Breast epithelium (tissue), 3 donors: Measurements from ENCODE around the gene TRMT1.

Source experiments
- POLR2A ChIP-seq: fragments of 450-650 bp; IDR thresholded peaks from one replicate; pipeline ENCODE4 v1.6.1; 2016; ENCODE audit warnings: antibody characterized with exemption, mild to moderate bottlenecking, moderate library complexity
- POLR2AphosphoS5 ChIP-seq, 3 donors: sonication (generic); formaldehyde crosslinking; IDR thresholded peaks; one replicate each; pipeline ENCODE4 v1.6.1; 2017; ENCODE audit warnings: antibody characterized with exemption in 3 of 3
- TF ChIP-seq, protein P1 (sequence below), 3 donors: fragments of 450-650 bp; IDR thresholded peaks; one replicate each; pipeline ENCODE4 v1.5.1; 2016 to 2017; ENCODE audit warnings: antibody characterized with exemption in 3 of 3, mild to moderate bottlenecking in 3 of 3, moderate library complexity in 3 of 3

DNA sequence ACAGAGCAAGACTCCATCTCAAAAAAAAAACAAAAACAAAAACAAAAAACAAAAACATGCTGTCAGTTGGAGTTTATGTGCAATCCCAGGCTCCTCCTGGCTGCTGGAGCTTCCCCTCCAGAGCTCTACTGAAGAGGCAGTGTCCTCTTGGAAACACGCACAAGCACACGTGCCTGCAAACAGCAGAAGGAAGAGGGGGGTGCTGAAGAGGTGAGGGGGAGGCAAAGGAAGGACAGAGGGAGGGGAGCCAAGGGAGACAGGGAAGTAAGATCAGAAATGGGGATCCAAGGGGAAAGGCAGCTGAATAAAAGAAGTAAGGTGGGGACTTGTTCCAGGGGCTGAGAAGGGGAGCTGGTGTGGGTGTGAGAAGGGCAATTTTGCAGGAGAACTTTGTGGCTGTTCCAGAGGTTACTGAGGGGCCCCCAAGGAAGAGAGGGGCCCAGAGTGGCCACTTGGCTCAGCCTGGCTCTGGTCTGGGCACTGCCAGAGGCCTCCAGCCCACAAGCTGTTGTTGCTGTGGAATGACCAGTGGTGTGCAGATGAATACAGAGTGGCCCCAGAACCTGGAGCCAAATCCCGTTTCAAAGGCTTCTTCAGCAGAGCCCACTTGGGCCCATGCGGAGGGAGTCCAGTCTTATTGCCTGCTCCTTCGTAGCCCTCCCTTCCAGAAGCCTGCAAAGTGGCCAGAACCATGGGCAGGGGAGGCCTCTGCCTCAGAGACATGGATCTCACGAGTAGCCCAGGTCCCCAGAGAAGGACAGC lies 48.3 kb downstream of the TRMT1 start:
- TF ChIP-seq, protein P1, sequence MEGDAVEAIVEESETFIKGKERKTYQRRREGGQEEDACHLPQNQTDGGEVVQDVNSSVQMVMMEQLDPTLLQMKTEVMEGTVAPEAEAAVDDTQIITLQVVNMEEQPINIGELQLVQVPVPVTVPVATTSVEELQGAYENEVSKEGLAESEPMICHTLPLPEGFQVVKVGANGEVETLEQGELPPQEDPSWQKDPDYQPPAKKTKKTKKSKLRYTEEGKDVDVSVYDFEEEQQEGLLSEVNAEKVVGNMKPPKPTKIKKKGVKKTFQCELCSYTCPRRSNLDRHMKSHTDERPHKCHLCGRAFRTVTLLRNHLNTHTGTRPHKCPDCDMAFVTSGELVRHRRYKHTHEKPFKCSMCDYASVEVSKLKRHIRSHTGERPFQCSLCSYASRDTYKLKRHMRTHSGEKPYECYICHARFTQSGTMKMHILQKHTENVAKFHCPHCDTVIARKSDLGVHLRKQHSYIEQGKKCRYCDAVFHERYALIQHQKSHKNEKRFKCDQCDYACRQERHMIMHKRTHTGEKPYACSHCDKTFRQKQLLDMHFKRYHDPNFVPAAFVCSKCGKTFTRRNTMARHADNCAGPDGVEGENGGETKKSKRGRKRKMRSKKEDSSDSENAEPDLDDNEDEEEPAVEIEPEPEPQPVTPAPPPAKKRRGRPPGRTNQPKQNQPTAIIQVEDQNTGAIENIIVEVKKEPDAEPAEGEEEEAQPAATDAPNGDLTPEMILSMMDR (IDR thresholded peaks at IDR 0.05): no peak
- TF ChIP-seq POLR2AphosphoS5 (IDR thresholded peaks at IDR 0.05) (no peak), POLR2A (no peak)
